Upper lobe of left lung (tissue), 4 donors: ENCODE results near the gene DGCR8.

Source experiments
- POLR2A ChIP-seq, 4 donors: fragments of 450-650 bp; IDR thresholded peaks; one replicate each; pipeline ENCODE4 v1.5.1; 2016 to 2017; ENCODE audit warnings: antibody characterized with exemption in 4 of 4, mild to moderate bottlenecking in 2 of 4
- POLR2AphosphoS5 ChIP-seq, 2 donors: sonication (generic); formaldehyde crosslinking; IDR thresholded peaks; one replicate each; pipeline ENCODE4 v1.5.1; 2017; ENCODE audit warnings: antibody characterized with exemption in 2 of 2
- TF ChIP-seq, protein P1 (sequence below), 6 experiments: fragments of 450-650 bp in 4 of 6; fragments of 200-600 bp in 2 of 6; sonication (generic) in 2 of 6; IDR thresholded peaks; one replicate each; pipeline ENCODE4 v1.5.1; 2016 to 2019; ENCODE audit warnings: antibody characterized with exemption in 6 of 6

DNA sequence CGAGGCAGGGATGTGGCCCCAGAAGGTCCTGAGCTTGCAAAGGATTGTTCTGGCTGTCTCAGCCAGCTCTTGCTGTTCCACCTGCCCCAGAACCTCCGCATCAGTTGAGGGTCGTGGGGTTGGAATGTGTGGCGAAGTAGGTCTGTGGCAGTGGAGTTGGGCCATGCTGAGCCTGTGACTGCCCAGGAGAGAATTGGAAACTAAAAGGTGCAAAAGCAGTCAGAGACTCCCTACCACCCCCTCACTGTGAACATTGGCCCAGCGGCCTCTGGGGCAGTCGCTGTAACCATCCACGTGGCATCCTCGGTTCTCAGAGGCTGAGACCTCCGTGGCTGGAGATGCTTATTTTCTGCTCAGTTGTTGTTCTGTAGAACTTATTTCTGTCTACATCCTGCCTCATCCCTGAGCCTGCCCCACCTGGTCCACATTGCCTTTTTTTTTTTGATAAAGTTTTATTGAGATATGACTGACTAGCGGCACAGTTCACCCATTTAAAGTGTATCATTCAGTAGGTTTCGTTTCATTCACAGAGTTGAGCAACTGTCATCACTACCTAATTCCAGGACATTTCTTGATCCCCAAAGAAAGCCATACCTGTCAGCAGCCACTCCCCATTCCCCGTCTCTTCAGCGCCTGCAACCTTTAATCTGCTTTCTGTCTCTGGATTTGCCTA, 22.3 kb upstream of the DGCR8 start:
- TF ChIP-seq, protein P1, sequence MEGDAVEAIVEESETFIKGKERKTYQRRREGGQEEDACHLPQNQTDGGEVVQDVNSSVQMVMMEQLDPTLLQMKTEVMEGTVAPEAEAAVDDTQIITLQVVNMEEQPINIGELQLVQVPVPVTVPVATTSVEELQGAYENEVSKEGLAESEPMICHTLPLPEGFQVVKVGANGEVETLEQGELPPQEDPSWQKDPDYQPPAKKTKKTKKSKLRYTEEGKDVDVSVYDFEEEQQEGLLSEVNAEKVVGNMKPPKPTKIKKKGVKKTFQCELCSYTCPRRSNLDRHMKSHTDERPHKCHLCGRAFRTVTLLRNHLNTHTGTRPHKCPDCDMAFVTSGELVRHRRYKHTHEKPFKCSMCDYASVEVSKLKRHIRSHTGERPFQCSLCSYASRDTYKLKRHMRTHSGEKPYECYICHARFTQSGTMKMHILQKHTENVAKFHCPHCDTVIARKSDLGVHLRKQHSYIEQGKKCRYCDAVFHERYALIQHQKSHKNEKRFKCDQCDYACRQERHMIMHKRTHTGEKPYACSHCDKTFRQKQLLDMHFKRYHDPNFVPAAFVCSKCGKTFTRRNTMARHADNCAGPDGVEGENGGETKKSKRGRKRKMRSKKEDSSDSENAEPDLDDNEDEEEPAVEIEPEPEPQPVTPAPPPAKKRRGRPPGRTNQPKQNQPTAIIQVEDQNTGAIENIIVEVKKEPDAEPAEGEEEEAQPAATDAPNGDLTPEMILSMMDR (IDR thresholded peaks at IDR 0.05) = no peak
- TF ChIP-seq POLR2AphosphoS5 (IDR thresholded peaks at IDR 0.05) (no peak), POLR2A (IDR thresholded peaks at IDR 0.05) (no peak)
